Erythroblast (primary cell): ENCODE measurements around the gene EIF2AK3.

ENCODE experiments used
- GATA1 ChIP-seq: IDR thresholded peaks from 2 replicates; pipeline ENCODE4 v1.6.1; 2011; ENCODE audit warnings: low read depth, mild to moderate bottlenecking, control low read depth, low read length, moderate library complexity
- POLR2A ChIP-seq: IDR thresholded peaks from 2 replicates; pipeline ENCODE4 v1.6.1; 2011; ENCODE audit warnings: mild to moderate bottlenecking, low read length

DNA sequence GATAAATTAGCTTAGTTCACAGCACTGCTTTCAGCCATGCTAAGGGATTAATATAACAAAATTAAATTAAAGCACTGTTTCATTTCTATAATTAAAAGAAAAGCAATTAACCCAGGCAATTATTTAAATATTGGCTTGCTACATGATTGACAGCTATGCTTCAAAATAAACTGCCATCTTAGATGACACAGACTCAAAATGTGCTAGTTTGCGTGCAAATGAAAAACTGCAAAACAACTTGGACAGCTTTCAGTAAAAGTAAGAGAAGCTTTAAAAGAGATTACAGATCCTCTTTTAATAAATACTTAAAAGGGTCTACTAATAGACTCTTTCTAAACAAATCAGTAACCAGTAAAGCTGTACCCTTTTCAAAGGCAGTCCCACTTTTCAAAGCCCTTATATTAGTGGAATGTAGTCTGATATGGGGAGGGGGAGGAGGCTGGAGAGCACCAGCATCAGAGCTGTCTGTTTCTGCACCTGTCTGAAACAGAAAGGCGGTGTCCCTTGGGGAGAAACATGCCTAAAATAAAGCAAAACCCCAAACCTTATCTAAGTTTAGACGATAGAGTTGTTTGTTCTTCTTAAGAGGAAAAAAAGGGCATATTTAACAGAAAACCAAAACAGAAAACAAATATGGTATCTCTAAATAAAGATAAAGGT, 20.8 kb downstream of the EIF2AK3 start:
- TF ChIP-seq POLR2A: no peak
- TF ChIP-seq GATA1: no peak
